NCI-H524 (cell line): Measurements from ENCODE around the gene SLC37A3.
A peak's percentile ranks its signal among the peaks of the same experiment; 100 is the strongest.
"Not testable (repeated sequence)": the region's sequence is repeated elsewhere in the genome, so short reads cannot be mapped to it uniquely, and the experiment has no call there.

ENCODE experiments used
- DNase-seq, 2 experiments: peaks; one replicate each; lab custom pipeline; 2025; lab: John Stamatoyannopoulos, UW

The SLC37A3 gene, protein sequence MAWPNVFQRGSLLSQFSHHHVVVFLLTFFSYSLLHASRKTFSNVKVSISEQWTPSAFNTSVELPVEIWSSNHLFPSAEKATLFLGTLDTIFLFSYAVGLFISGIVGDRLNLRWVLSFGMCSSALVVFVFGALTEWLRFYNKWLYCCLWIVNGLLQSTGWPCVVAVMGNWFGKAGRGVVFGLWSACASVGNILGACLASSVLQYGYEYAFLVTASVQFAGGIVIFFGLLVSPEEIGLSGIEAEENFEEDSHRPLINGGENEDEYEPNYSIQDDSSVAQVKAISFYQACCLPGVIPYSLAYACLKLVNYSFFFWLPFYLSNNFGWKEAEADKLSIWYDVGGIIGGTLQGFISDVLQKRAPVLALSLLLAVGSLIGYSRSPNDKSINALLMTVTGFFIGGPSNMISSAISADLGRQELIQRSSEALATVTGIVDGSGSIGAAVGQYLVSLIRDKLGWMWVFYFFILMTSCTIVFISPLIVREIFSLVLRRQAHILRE

GRCh38 chr7:140397784-140398750 lies at the start of gene SLC37A3:
Gene SLC37A3 (minus strand): TSS chr7:140398530. CDS start chr7:140382526, 16,004 bp downstream.
- peak; percentile 21 to 70 for DNase-seq

DNA sequence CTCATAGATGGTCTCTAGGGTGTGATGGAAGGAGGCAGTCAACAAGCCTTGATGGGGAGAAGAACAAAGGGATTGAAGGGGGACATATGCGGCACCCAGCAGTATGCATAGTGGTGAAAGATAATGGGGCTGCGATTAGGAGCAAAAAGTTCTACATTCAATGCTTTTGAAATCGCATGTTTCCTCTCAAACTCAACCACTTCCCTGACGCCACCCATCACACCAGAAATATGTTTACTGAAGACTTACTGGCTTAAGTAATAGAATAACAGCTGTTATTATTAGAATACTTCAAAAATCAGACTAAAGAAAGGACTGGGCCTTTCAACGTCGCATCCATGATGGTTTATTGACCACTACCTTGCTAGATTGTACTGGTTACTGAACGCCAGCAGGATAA lies 49.5 kb upstream of the SLC37A3 start:
- DNase-seq = no peak

- no peak for DNase-seq
These were observed 48.1 kb upstream of the SLC37A3 start for GRCh38 chr7:140446467-140446866.

DNA sequence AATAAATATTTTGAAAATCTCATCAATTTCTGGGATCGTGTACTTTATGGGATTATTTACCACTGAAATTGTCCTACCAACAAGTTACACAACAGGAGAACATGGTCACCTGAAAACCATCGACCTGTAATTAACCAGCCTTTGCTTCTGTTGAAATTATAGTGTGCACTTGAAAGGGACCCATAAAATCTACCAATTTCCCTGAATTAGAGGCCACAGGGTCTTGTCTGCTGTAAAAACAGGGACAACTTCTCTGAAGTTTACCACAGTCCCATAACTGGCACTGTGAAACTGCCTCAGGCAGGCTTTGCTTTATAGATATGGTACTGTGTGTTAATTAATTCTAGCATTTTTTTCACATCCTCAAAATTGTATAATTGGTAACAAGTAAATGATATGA lies 43.2 kb upstream of the SLC37A3 start:
- DNase-seq = no peak

GRCh38 chr7:140440593-140440992 lies 42.3 kb upstream of the SLC37A3 start:
- DNase-seq = no peak

DNA sequence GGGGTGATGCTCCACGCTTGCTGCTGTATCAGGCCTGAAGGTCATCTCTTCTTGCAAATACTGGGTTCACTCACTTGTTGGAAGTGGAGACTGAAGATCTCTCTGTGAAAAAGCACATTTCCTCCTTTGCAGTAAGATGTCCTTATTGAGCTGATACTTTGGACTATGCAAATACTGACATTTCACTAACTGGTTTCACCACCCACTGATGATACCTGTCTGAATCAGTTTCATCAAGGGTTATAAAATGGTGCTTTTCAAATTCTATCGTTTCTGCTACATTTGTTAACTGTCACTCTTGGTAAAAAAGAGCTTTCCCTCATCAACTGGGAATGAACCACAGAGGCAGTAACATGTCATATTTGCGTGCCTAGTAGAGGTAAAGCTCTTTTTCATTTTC lies 41.0 kb upstream of the SLC37A3 start:
- DNase-seq = no peak

GRCh38 chr7:140435252-140435895 lies 37.0 kb upstream of the SLC37A3 start:
- DNase-seq = no peak

DNA sequence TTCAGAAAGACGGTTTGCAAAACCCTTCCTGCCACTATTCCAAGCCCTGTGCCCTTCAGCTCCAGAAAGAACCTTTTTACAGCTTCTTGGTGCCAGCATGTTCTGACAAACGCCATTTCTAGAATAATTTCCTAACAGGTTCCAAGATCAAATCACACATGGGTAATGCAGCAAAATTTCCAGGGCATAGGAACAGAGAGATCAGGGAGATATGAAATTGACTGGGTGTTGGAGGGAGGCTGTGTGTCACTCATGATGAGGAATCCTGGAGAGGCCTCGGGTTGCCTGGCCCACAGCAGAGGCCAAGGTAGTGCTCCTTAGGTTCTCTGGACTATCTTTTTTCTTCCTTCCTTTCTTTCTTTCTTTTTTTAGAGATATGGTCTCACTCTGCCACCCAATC lies 35.1 kb upstream of the SLC37A3 start:
- no peak for DNase-seq

- no peak for DNase-seq
These were observed 27.8 kb upstream of the SLC37A3 start for GRCh38 chr7:140426130-140426529.

DNA sequence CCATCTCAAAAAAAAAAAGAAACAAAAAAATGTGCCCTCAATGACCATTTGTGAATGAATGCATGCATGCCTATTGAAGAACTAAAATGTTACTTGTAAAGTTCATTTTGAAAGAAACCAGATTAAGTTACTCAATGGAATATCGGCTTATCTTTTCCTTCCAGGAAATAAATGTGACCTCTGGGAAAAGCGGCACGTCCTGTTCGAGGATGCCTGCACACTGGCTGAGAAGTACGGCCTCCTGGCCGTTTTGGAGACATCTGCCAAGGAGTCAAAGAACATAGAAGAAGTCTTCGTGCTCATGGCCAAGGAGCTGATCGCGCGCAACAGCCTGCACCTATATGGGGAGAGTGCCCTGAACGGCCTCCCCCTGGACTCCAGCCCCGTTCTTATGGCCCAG lies 27.4 kb upstream of the SLC37A3 start:
- DNase-seq = no peak

- no peak for DNase-seq
These were observed 25.2 kb upstream of the SLC37A3 start for GRCh38 chr7:140423501-140423900.

GRCh38 chr7:140421521-140421920 lies 23.2 kb upstream of the SLC37A3 start:
- DNase-seq = no peak

GRCh38 chr7:140418653-140419052 lies 20.3 kb upstream of the SLC37A3 start:
- no peak for DNase-seq

GRCh38 chr7:140418156-140418472 lies 19.8 kb upstream of the SLC37A3 start:
- not testable (repeated sequence) for DNase-seq

DNA sequence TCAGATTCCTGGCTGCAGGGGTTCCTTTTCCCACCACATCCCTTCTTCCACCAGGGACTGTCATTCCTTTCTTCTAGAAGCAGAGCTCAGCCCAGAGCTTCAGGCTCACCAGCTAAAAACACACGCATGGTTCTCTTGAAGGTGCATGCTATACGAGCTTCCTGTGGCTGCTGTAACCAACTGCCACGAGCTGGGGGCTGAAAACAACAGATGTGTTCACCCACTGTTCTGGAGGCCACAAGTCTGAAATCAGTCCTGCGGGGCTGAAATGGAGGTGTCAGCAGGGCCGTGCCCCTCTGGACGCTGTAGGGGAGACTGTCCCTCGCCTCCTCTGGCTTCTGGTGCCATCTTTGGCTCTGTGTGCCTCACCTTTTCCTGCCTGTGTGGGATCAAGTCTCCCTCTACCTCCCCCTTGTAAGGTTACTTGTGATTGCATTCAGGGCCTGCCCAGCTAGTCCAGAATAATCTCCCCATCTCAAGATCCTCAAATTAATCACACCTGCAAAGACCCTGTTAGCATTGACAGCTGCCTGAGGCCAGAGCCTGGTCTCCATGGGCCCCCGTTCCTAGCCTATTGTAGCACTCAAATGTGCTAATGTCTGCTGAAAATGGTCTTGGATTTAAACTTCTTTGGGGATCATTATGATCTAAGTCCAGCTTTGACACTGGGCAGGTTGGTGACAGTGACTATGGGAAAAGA lies 19.3 kb upstream of the SLC37A3 start:
- DNase-seq = peak in 1 of 2 experiments; percentile 62

- peak in 1 of 2 experiments; percentile 46 for DNase-seq
These were observed 18.2 kb upstream of the SLC37A3 start for GRCh38 chr7:140416560-140416959.

- not testable (repeated sequence) for DNase-seq
These were observed 17.5 kb upstream of the SLC37A3 start for GRCh38 chr7:140415816-140416215.

DNA sequence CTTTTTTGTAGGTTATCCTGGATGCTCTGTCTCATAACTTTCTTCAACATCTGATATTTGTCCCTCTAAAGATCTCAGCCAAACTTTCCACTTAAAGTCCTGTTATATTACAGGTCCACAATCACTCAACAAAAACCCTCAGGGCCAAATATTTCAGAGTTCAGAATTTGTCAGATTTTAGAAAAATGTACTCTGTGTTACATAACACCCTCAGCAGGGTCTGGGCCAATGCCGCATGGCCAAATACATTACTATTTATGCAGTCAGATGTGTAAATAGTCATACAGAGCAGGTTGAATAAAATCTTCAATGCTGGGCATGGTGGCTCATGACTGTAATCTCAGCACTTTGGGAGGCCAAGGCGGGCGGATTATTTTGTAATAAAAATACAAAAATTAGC lies 17.0 kb upstream of the SLC37A3 start:
- DNase-seq = no peak

DNA sequence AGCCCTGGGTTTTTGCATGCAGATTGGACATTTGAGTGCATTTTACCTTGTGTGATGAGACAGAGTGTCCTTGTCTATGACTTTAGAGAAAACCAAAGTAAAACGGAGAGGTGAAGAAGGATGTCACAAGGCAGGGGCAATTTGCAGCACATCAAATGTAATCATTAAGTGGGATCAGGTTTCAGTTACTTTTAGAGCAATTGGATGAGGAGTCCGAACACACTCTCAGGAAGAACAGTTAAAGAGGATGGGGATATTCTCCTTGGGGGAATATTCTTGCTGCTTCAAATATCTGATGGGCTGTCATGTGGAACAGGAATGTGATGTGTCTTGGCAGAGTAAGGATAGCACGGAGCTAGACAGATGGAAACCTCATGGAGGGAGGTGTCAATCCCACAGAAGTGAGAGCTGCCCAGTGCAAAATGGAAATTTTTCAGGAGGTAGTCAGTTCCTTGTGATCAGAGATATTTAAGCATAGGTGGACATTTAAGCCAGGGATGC lies 6.3 kb upstream of the SLC37A3 start:
- peak; percentile 37 to 71 for DNase-seq

- no peak for DNase-seq
These were observed 5.7 kb upstream of the SLC37A3 start, which contains the start of gene RAB19 for GRCh38 chr7:140403878-140404564. Gene RAB19 (plus strand): TSS chr7:140404058. CDS start chr7:140407647, 3,589 bp downstream.
